ENCODE results near the gene HABP4. TPM values are rescaled to one million over a fixed set of nuclear protein-coding genes. Genes with fewer than 3 reads are reported as not detected.

The HABP4 gene
- 25.5 and 32.7 TPM in 2 replicates for total RNA-seq
- polyA plus RNA-seq (2012), result 26.1 TPM

GRCh38 chr9:96449845-96450612, at the start of gene HABP4:
TSS of gene HABP4 (plus strand) at chr9:96450169. CDS start at chr9:96450280, 111 bp downstream.
- DNase-seq (ENCODE audit: low read depth), result peak; percentile 96

- DNase-seq (ENCODE audit: low read depth), result no peak
These were observed 41.3 kb upstream of the HABP4 start for GRCh38 chr9:96408409-96409280.

GRCh38 chr9:96411129-96411838, 38.7 kb upstream of the HABP4 start:
- DNase-seq (ENCODE audit: low read depth), result no peak

- no peak for DNase-seq (ENCODE audit: low read depth)
These were observed 37.6 kb upstream of the HABP4 start for GRCh38 chr9:96412174-96412913.

GRCh38 chr9:96413302-96414221, 36.4 kb upstream of the HABP4 start:
- no peak for DNase-seq (ENCODE audit: low read depth)

GRCh38 chr9:96417051-96417586, 32.9 kb upstream of the HABP4 start:
- peak; percentile 87 for DNase-seq (ENCODE audit: low read depth)

- DNase-seq (ENCODE audit: low read depth), result no peak
These were observed 32.3 kb upstream of the HABP4 start for GRCh38 chr9:96417661-96418082.

- peak; percentile 99 for DNase-seq (ENCODE audit: low read depth)
These were observed 31.7 kb upstream of the HABP4 start, which contains the start of gene ZNF367 for GRCh38 chr9:96418083-96418919. TSS of gene ZNF367 (minus strand) at chr9:96418370. CDS start at chr9:96418032, 338 bp downstream.

GRCh38 chr9:96418920-96419690, 30.9 kb upstream of the HABP4 start:
- DNase-seq (ENCODE audit: low read depth), result peak; percentile 87

- DNase-seq (ENCODE audit: low read depth), result no peak
These were observed 30.3 kb upstream of the HABP4 start for GRCh38 chr9:96419691-96419969.

GRCh38 chr9:96420468-96421219, 29.3 kb upstream of the HABP4 start:
- DNase-seq (ENCODE audit: low read depth), result peak; percentile 94

GRCh38 chr9:96423322-96423984, 26.5 kb upstream of the HABP4 start:
- DNase-seq (ENCODE audit: low read depth), result no peak

- DNase-seq (ENCODE audit: low read depth), result no peak
These were observed 26.0 kb upstream of the HABP4 start for GRCh38 chr9:96423985-96424336.

GRCh38 chr9:96425500-96426169, 24.3 kb upstream of the HABP4 start:
- DNase-seq (ENCODE audit: low read depth), result no peak

GRCh38 chr9:96429732-96430131, 20.2 kb upstream of the HABP4 start:
- no peak for DNase-seq (ENCODE audit: low read depth)

GRCh38 chr9:96430377-96430776, 19.6 kb upstream of the HABP4 start:
- no peak for DNase-seq (ENCODE audit: low read depth)

Data from myocyte (in vitro differentiated cells).